HG03108 (cell line): ENCODE results near the gene SMYD5.

Experiments used
- ATAC-seq: cut with Tn5 transposase; IDR thresholded peaks from one replicate; pipeline ENCODE4 v1.9.1; 2021; ENCODE audit warnings: moderate library complexity; ENCODE audit not compliant: unreplicated experiment

Gene SMYD5

GRCh38 chr2:73237168-73237567 lies 23.1 kb downstream of the SMYD5 start:
- ATAC-seq: no peak

- ATAC-seq: no peak
Measured at GRCh38 chr2:73238149-73238548, 24.1 kb downstream of the SMYD5 start.

- no peak for ATAC-seq
Measured at GRCh38 chr2:73238976-73239375, 24.9 kb downstream of the SMYD5 start.

DNA sequence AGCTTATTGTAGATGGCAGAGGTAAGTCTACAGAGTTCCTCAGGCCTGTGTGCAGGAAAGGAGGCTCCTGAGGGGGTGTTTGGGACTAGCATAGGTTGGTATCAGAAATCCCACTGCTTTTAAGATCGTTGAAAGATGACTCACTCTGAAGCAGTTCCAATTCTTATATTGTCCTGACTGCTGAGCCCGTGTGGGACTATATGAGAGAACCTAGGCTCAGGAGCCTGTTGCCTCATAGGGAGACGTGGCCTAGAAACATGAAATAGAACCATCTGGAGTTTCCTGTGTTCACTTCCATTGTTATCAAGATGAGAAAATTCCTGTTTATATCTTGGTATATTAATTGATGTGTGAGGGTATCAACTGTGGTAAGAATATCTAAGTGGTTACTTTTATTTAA lies 25.7 kb downstream of the SMYD5 start:
- ATAC-seq: no peak

DNA sequence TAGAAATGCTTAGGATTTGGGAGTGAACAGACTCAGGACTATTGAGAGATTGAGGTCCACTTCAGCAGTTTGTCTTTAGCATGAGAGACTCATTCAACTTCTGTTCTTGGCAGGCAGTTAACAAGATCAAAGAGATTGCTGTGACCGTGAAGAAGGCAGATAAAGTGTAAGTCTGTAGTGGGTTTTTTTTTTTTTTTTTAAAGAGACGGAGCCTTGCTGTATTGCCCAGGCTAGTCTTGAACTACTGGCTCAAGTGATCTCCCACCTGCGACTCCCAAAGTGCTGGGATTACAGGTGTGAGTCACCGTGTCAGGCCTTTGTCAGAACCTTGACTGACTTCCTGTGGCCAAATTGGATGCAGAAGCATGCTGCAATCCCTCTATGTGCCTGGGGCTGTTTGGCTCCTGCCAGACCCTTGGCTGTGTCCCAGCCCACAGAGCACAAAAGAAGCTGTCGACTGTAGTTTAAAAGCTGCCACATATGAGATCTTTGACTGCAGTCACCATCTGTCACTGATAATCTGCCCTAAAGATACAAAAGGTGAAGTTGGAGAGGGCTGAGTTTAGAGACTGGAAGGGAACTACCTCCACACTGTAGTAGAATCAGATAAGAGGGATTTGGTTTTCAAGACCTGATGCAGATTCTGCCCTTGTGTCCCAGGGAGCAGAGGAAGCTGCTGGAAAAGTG lies 30.0 kb downstream of the SMYD5 start:
- ATAC-seq: no peak

DNA sequence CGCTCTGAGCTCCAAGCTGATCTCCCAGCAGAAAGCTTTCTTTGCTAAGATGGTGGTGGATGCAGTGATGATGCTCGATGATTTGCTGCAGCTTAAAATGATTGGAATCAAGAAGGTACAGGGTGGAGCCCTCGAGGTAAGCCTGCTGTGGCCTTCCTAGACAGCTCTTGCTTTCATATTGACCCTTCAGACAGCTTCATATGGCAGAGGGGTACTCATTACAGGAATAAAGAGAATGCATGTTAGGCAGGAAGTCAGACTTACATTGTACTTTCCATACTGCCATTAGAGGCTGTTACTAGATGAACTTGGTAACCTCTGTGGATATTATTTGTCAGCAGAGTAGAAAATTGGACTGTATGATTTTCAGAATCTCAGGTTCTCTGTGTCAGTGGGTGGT lies 30.5 kb downstream of the SMYD5 start:
- ATAC-seq: no peak

GRCh38 chr2:73246850-73247249 lies 32.8 kb downstream of the SMYD5 start:
- ATAC-seq: no peak

- no peak for ATAC-seq
Measured at GRCh38 chr2:73249636-73250035, 35.6 kb downstream of the SMYD5 start.

DNA sequence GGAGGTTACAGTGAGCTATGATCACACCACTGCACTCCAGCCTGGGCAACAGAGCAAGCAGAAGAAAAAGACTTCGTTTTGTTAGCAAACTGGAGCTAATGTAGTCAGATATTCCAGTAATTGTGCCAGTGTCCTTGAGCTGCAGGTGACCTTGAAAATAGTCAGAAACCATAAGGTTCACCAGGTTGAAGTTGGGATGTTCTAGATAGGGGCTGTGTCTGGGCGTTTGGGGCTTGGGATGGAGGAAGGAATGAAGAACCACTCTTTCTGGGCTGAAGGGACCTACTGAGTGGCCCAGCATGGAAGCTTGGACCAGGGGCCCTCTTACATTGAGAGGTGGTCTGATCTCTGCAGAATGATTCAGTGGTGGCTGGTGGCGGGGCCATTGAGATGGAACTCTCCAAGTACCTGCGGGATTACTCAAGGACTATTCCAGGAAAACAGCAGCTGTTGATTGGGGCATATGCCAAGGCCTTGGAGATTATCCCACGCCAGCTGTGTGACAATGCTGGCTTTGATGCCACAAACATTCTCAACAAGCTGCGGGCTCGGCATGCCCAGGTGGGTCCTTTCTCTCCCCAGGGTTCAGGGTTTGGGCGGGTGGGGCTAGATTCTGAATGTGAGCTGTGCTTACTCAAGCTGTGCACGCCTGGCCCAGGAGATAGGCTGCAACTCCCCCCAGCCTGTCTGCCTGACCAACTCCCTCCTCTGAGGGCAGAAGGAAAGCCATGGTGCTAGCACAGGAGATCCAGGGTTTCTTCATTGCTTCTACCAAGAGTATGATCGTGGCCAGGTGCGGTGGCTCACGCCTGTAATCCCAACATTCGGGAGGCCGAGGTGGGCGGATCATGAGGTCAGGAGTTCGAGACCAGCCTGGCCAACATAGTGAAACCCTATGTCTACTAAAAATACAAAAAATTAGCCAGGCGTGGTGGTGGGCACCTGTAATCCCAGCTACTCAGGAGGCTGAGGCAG lies 37.1 kb downstream of the SMYD5 start:
- no peak for ATAC-seq

GRCh38 chr2:73252238-73253027 lies 38.4 kb downstream of the SMYD5 start:
- no peak for ATAC-seq

- no peak for ATAC-seq
Measured at GRCh38 chr2:73253400-73253799, 39.4 kb downstream of the SMYD5 start.

GRCh38 chr2:73253901-73254300 lies 39.9 kb downstream of the SMYD5 start:
- ATAC-seq: no peak

DNA sequence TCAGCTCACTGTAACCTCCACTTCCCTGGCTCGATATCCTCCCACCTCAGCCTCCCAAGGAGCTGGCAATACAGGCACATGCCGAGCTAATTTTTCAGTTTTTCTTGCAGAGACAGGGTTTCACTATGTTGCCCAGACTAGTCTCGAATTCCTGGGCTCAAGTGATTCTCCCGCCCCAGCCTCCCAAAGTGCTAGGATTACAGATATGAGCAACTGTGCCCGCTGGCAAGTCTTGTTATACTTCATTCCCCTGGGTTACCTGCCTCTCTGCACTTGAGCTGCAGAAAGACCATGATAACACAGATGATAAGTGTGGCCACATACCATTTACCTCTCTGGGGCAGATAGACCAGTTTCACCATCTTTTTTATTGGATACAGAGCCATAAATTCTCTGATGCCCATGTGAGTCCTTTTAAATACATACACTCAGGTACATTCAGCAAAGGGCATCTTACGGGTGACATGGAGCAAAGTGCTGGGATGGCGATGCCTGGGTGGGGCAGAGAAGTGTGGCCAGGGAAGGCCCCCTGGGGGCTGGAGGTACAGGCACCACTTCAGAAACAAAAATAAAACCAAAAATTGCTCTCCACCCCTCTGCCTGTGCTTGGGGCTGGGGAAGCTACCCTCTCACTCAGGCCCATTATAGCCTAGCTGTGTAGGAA lies 40.4 kb downstream of the SMYD5 start:
- no peak for ATAC-seq

DNA sequence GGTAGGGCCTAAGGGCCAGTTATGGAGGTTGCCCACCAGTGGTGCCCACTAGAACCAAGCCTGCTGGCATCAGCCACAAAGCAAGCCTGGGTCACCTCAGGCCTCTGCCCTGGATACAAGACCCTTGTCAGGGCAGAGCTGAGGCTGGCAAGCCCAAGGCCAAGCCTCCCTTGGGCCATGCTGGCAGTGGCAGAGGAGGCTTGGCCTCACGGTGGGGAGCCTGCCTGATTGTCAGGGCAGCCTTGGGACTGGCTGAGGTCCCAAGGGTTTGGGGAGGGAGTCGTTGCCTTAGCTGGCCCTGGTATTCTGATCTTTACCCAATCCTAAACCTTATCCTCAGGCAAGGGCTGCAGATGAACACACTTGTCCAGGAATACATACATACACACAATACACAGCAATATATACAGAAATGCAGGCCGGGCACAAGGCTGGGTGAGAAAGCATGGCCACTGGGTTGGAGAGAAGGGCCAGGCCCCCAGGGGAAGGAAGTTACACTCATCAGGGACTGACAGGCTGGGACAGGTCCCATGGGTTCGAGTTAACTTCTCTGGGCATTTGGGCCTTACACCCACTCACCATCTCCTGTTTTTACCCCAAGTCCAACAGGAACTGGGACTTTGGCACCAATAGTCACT lies 41.1 kb downstream of the SMYD5 start:
- no peak for ATAC-seq

- no peak for ATAC-seq
Measured at GRCh38 chr2:73255907-73256617, 42.0 kb downstream of the SMYD5 start.

- no peak for ATAC-seq
Measured at GRCh38 chr2:73256618-73256922, 42.5 kb downstream of the SMYD5 start.

GRCh38 chr2:73257021-73257420 lies 43.0 kb downstream of the SMYD5 start:
- ATAC-seq: no peak

- no peak for ATAC-seq
Measured at GRCh38 chr2:73257425-73258125, 43.5 kb downstream of the SMYD5 start.

GRCh38 chr2:73258186-73258912 lies 44.3 kb downstream of the SMYD5 start:
- no peak for ATAC-seq
